Measurements from ENCODE around the gene CAMTA2.
A peak's percentile ranks its signal among the peaks of the same experiment; 100 is the strongest.

CAMTA2 gene

GRCh38 chr17:5003214-5003867, 15.9 kb upstream of the CAMTA2 start:
- TF ChIP-seq, protein P1, sequence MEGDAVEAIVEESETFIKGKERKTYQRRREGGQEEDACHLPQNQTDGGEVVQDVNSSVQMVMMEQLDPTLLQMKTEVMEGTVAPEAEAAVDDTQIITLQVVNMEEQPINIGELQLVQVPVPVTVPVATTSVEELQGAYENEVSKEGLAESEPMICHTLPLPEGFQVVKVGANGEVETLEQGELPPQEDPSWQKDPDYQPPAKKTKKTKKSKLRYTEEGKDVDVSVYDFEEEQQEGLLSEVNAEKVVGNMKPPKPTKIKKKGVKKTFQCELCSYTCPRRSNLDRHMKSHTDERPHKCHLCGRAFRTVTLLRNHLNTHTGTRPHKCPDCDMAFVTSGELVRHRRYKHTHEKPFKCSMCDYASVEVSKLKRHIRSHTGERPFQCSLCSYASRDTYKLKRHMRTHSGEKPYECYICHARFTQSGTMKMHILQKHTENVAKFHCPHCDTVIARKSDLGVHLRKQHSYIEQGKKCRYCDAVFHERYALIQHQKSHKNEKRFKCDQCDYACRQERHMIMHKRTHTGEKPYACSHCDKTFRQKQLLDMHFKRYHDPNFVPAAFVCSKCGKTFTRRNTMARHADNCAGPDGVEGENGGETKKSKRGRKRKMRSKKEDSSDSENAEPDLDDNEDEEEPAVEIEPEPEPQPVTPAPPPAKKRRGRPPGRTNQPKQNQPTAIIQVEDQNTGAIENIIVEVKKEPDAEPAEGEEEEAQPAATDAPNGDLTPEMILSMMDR (IDR thresholded peaks at IDR 0.05; ENCODE audit: insufficient read depth, low read length, missing control alignments): no peak
- POLR2A ChIA-PET: no interaction called here
- no peak overlapping the region for H3K4me3 ChIP-seq (ENCODE audit: low read depth, low read length)
- DNase-seq (ENCODE audit: low read depth, low spot score): no peak
- CTCF ChIA-PET: interaction anchor here (1.8 kb wide), 1 partner anchor 29 kb away, joined by 4 read pairs; no protein-coding TSS in a partner anchor

- TF ChIP-seq, protein P1 (IDR thresholded peaks at IDR 0.05; ENCODE audit: insufficient read depth, low read length, missing control alignments): no peak
- no peak for DNase-seq (ENCODE audit: low read depth, low spot score)
- no peak overlapping the region for H3K4me3 ChIP-seq (ENCODE audit: low read depth, low read length)
- ChIA-PET CTCF (interaction anchor here (0.6 to 1.8 kb wide), 4 partner anchors 14 to 93 kb away, joined by 3 to 4 read pairs (median 4); no protein-coding TSS in a partner anchor), POLR2A (no interaction called here)
These were observed 14.8 kb upstream of the CAMTA2 start for GRCh38 chr17:5002121-5002788.

DNA sequence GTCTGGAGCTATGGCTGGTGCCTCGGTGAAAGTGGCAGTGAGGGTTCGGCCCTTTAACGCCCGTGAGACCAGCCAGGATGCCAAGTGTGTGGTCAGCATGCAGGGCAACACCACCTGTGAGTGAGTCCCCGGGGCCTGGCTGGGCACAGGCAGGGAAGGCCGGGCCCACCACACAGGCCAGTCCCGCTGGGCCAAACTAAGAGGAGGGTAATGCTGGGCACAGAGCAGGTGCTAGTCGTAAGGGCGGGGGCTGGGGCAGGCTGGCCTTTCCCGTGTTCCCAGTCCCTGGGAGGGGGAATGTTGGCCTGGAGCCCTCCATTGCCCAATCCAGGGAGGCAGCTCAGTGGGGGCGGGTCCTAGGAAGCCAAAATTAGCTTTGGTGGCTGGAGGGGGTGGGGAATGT, 12.8 kb upstream of the CAMTA2 start:
- no peak for DNase-seq (ENCODE audit: low read depth, low spot score)
- CTCF ChIA-PET: interaction anchor here (1.1 to 1.5 kb wide), 3 partner anchors 12 to 30 kb away, joined by 3 to 8 read pairs (median 4); partner anchors contain the start of gene CAMTA2

DNA sequence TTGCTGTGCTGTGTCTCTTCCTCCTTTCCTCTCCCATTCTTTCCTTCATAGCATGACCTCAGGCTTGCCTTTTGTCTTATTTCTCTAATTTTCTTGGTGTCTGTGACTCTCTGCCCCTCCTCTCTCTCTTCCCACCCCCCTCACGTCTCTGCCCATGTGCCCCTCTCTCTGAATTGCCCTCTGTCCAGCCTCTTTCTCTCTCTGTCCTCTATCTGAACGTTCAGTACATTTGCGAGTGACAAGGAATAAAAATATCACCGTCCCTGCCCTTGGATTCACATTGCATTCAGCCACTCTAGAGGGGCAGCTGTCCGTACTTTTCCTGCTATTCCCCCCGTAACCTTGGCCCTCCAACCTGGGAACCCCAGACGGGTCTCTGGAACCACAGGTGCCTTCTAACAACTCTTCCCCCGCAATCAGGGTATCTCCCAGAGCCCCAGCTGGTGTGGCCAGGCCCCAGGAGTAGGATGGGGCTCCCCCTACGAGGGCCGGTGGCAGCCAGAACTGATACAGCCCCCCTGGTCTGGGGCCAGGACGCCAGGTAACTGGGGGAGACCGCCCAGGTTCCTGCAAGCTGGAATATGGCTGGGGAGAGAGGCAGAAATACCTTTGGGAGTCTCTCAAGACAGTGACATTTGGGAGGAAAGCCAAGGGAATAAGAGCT, 12.1 kb upstream of the CAMTA2 start:
- ChIA-PET POLR2A (interaction anchor here (0.6 to 0.7 kb wide), 3 partner anchors 19 to 91 kb away, joined by 3 to 7 read pairs (median 3); partner anchors contain the start of gene RNF167), CTCF (interaction anchor here (1.1 to 1.5 kb wide), 3 partner anchors 12 to 31 kb away, joined by 3 to 8 read pairs (median 4); partner anchors contain the start of gene CAMTA2)
- TF ChIP-seq, protein P1 (IDR thresholded peaks at IDR 0.05; ENCODE audit: insufficient read depth, low read length, missing control alignments): no peak
- peak overlapping the region; percentile 96 for H3K4me3 ChIP-seq (ENCODE audit: low read depth, low read length)
- no peak for DNase-seq (ENCODE audit: low read depth, low spot score)

More for the DNA sequence above, 12.8 kb upstream of the CAMTA2 start:
- TF ChIP-seq, protein P1 (IDR thresholded peaks at IDR 0.05; ENCODE audit: insufficient read depth, low read length, missing control alignments): no peak
- peak overlapping the region; percentile 12; the same call in 1 of the 2 replicates for H3K4me3 ChIP-seq (ENCODE audit: low read depth, low read length)
- POLR2A ChIA-PET: interaction anchor here (0.6 to 0.7 kb wide), 3 partner anchors 20 to 91 kb away, joined by 3 to 7 read pairs (median 3); partner anchors contain the start of gene RNF167

- no peak for DNase-seq (ENCODE audit: low read depth, low spot score)
- ChIA-PET POLR2A (interaction anchor here (1.5 to 2.1 kb wide), 3 partner anchors 11 to 59 kb away, joined by 4 to 14 read pairs (median 6); partner anchors contain the start of genes CAMTA2, RNF167 and SLC25A11), CTCF (interaction anchor here (0.8 to 2.9 kb wide), 3 partner anchors 9 to 18 kb away, joined by 3 to 17 read pairs (median 8); partner anchors contain the start of gene CAMTA2)
- TF ChIP-seq, protein P1 (IDR thresholded peaks at IDR 0.05; ENCODE audit: insufficient read depth, low read length, missing control alignments): no peak
- H3K4me3 ChIP-seq (ENCODE audit: low read depth, low read length): peak overlapping the region; percentile 96
These were observed 11.4 kb upstream of the CAMTA2 start for GRCh38 chr17:4998732-4999429.

Data from AG04449 (cell line).